Ectodermal cell (in vitro differentiated cells): Measurements from ENCODE around the gene KNCN.

Source experiments
- H3K27ac ChIP-seq: 2 replicates; pipeline ENCODE4 v1.7.0; 2013; ENCODE audit warnings: mild to moderate bottlenecking, low read depth, low read length; ENCODE audit not compliant: insufficient read depth, poor library complexity, severe bottlenecking
- H3K27me3 ChIP-seq: 2 replicates; pipeline ENCODE4 v1.7.0; 2013; ENCODE audit warnings: mild to moderate bottlenecking, low read length; ENCODE audit not compliant: insufficient read depth, control insufficient read depth, poor library complexity, severe bottlenecking
- H3K36me3 ChIP-seq: one replicate; pipeline ENCODE4 v1.7.0; 2013; ENCODE audit warnings: low read length; ENCODE audit not compliant: control insufficient read depth, insufficient read depth
- H3K4me1 ChIP-seq: one replicate; pipeline ENCODE4 v1.7.0; 2013; ENCODE audit warnings: low read length; ENCODE audit not compliant: control insufficient read depth, insufficient read depth
- H3K4me3 ChIP-seq: 2 replicates; pipeline ENCODE4 v1.7.0; 2013; ENCODE audit warnings: low read depth, low read length, control low read depth; ENCODE audit not compliant: insufficient read depth
- H3K9me3 ChIP-seq: 2 replicates; pipeline ENCODE4 v1.7.0; 2013; ENCODE audit warnings: mild to moderate bottlenecking, low read length, moderate library complexity; ENCODE audit not compliant: control insufficient read depth
- WGBS, 2 experiments: methylation state at CpG; one replicate each; pipeline ENCODE4 v1.1.7; 2013; ENCODE audit warnings: missing lambda C conversion rate in 2 of 2; 5-methylcytosine and 5-hydroxymethylcytosine counted together

KNCN gene

DNA sequence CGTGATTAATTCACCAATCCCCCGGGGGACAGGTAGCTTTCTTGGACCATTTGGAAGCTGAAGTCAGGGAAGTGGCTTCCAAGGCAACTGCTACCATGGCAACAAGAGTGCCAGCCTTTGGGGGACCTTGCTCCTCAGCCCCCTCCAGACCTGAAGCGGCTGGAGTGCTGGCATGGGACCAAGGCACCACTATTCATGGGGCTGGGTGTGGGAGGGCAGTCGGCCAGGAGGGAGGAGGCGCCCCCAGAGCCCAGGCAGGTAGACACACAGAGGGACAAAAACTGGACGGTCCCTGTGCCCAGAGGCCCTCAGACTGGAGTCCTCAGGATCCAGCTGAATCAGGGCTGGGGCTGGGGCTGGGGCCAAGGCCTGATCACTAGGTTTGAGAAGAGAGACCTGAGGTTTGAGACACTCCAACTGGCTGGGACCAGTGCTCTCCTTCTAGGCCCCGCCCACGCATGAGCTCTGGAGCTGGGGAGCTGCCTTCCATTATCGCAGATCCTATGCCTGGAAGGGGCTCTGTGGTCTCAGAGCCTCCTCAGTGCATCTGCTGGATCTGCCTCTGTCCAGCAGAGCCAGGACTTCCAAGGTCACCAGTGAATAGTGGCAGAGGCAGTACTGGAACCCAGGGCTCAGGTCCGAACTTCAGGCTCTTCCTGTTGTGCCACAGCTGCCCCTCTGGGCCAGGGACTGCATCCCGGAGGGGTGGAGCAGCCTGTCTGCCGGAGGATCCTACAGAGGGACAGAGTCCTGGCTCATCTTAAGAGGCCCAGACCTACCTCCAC, 3.3 kb upstream of the KNCN start:
- H3K27me3 ChIP-seq = no peaks in the 10 kb centered on the region
- no peak overlapping the region for H3K4me3 ChIP-seq
- H3K36me3 ChIP-seq = no peaks in the 10 kb centered on the region
- H3K9me3 ChIP-seq = no peaks in the 10 kb centered on the region
- no peak overlapping the region for H3K27ac ChIP-seq
- peaks cover 15% of the 10 kb centered on the region for H3K4me1 ChIP-seq
- WGBS, 2 experiments = 91 to 93% methylated on average over 12 of the region's 12 CpGs

DNA sequence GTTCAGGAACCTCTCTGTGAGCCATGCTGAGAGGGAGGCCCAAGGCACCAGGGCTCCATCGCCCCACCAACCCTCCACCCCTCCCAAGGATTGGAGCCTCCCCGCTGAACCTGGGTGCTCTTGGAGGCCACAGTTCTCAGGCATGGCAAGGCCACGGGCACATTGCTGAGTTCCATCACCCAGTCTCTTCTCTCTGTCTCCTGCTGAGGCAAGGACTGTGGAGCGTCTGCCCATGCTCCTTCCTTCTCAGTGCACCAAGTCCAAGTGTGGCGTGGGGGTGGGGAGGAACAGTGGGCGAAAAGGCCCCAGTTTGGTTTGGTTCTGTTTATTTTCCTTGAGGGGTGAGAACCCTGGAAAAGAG, 2.8 kb upstream of the KNCN start:
- no peaks in the 10 kb centered on the region for H3K27me3 ChIP-seq
- no peaks in the 10 kb centered on the region for H3K9me3 ChIP-seq
- no peaks in the 10 kb centered on the region for H3K36me3 ChIP-seq
- H3K4me3 ChIP-seq = no peak overlapping the region
- 92 to 93% methylated on average over 6 of the region's 6 CpGs for WGBS, 2 experiments
- no peak overlapping the region for H3K27ac ChIP-seq
- peaks cover 18% of the 10 kb centered on the region for H3K4me1 ChIP-seq

DNA sequence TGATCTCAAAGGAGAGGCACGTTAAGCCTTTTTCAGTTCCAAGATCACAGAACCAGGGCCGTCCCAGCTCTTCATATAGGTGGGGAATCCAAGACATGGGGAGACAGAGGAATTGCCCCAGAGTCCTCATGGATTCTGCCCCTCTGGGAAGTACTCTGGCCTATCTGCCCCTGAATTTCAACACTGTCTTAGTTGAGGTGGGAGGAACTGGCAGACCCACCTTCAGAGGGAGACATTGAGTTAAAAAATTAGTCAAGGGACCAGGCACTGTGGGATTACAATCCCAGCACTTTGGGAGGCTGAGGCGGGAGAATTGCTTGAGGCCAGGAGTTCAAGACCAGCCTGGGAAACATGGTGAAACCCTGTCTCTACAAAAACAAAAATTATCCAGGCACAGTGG, 2.1 kb upstream of the KNCN start:
- Histone ChIP-seq H3K27me3 (no peaks in the 10 kb centered on the region), H3K4me3 (no peak overlapping the region), H3K27ac (no peak overlapping the region), H3K4me1 (peaks cover 12% of the 10 kb centered on the region), H3K9me3 (no peaks in the 10 kb centered on the region), H3K36me3 (no peaks in the 10 kb centered on the region)
- WGBS, 2 experiments = 90 to 91% methylated on average over 3 of the region's 3 CpGs

DNA sequence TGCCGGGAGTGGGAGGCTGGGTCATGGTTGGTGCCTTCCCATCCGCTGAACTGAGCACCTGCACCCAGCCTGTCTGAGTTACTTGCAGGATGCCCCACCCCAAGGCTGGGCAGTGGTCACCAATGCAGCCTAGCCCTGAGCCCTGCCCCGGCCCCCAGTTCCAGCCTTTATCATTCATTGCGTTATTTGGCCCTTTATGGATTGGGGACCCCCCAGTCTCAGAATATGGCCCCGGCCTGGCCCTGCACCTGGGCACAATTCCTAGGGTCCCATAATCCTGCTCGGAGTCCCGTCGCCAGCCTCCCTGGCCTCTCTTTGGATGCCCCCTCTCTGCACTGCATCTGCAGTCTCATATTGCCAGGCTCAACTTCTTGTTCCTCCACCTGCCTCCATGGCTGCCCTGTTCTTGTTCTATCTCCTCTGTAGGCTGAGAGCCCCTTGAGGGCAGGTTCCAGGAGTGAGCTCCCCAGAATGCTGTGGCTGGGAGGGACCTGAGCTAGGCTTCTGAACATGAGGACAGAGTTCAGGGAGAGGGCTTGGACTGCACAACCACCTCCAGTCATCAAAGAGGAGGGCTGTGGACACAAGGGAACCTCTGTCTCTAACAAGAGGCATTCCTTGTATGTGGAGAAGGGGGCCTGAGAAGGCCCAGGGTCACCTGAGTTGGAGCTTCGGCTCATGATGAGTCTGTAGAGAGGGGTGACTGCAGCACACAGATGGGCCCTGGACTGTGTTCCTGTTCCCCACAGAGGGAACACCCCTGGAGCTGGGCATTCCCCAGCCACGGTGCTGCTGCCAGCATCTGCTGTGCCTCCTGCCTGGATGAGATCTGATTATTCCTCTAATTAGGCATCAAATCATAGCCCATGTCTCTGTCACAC, 1.1 kb upstream of the KNCN start:
- 92 to 94% methylated on average over 10 of the region's 10 CpGs for WGBS, 2 experiments
- Histone ChIP-seq H3K36me3 (no peaks in the 10 kb centered on the region), H3K4me3 (no peak overlapping the region), H3K9me3 (no peaks in the 10 kb centered on the region), H3K27me3 (no peaks in the 10 kb centered on the region), H3K4me1 (peaks cover 9% of the 10 kb centered on the region), H3K27ac (no peak overlapping the region)

DNA sequence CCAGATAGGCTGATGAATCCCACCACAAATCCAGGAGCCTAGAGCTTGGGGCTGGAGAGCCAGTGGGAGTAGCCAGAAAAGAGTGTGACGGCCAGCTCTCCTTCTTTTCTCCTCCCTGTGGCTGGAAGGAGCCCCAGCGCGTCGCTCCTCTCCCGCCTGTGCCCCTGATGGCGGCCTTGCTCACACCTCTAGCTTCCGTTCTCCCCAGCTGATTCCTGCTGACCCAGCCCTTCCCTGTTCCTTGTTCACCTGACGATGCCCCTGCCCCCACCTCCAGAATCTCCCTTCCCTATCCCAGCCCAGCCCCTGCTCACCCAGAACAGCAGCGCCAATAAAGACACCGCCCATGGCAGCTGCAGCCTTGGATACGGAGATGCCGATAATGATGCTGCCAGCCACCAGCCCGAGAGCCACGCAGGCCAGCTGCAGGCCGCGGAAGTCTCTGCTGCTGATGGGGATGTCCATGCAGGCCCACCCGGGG, 656 bp downstream of the KNCN start:
- H3K36me3 ChIP-seq = no peaks in the 10 kb centered on the region
- H3K9me3 ChIP-seq = no peaks in the 10 kb centered on the region
- H3K4me3 ChIP-seq = no peak overlapping the region
- peaks cover 15% of the 10 kb centered on the region for H3K27me3 ChIP-seq
- 74 to 80% methylated on average over 17 of the region's 17 CpGs for WGBS, 2 experiments
- peaks cover 9% of the 10 kb centered on the region for H3K4me1 ChIP-seq
- H3K27ac ChIP-seq = no peak overlapping the region

DNA sequence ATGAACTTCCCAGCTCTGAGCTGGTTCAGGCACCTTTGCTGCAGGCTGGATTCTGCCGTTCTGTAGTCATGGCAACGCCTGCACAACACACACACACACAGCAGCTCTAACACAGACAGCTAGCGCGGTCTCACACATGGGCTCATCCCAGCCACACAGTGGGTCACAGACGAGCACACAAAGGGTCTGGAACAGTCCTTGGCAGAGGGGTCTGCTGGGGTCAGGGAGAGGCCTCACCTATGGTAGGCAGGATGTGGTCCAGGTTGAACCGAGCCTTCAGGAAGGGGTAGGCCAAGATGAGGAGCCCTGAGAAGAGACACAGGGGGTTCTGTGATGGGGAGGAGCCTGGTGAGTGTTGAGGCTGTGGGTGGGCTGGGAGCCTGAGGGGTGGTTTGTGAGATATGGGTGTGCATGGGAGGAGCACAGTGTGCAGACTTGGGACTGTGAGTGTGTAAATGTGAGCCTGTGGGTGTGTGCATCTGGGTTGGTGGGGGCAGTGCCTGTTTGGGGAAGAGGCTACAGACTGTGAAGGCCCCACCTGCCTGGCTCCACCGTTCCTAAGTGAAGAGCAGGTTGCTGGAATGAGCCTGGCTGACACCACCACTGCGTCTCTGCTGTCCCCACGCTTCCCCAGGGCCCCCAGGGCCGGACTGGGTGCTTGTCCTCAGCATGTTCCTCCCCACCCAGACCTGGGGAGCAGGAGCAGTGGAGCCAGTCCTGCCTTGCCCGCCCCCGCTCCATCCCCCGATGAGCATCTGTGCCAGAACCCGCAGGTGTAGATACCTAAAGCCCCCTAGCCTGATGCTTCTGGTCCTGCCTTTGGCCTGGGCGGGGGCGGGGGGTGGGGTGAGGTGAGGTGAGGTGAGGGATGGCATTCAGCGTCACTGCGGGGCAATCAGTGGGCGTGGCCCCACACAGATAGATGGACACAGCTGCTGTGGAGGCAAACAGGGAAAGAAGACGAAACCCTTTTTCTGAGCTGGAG, 1.5 kb downstream of the KNCN start:
- 80 to 82% methylated on average over 20 of the region's 20 CpGs for WGBS, 2 experiments
- no peaks in the 10 kb centered on the region for H3K36me3 ChIP-seq
- H3K9me3 ChIP-seq = no peaks in the 10 kb centered on the region
- peaks cover 23% of the 10 kb centered on the region for H3K27me3 ChIP-seq
- no peak overlapping the region for H3K4me3 ChIP-seq
- no peak overlapping the region for H3K27ac ChIP-seq
- peaks cover 9% of the 10 kb centered on the region for H3K4me1 ChIP-seq

DNA sequence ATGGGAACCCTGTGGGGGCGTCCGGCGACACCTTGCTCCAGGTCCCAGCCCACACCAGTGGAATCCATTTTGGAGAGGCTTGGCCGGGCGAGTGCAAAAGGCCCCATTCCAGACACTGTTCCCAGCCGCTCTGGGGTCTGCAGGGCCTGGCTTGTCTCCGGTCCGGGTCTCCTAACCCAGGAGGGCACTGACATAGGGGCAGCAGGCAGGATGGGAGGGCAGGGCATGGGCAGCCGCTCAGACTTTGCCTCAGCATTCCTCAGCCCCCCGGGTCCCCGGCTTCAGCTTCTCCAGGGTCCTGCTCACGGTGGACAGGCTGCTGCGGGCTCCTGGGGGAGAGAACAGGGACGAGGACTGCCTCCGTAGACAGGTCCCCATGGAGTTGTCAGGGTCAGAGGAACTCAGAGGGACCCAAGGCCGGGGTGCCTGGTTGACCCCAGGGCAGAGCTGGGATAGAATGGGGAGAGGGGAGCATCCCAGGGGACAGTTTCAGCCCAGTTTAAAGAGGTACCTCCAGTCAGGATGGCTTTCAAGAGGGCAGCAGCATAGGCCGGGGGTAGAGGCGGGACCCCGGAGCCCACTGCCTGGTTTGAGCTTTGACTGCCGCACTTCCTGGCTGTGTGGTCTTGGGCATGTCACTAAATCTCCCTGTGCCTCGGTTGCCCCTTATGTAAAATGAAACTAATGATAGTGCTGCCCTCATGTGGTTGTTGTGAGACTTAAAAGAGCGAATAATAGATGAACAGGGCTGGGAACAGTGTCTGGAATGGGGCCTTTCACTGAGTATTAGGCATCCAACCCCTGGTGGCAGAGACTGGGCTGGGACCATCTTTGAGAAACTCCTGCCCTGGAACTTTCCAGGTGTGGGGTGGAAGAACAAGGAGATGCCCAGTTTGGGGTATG, 3.7 kb downstream of the KNCN start:
- Histone ChIP-seq H3K4me1 (peaks cover 12% of the 10 kb centered on the region), H3K27ac (no peak overlapping the region), H3K9me3 (no peaks in the 10 kb centered on the region), H3K27me3 (peaks cover 45% of the 10 kb centered on the region), H3K36me3 (no peaks in the 10 kb centered on the region), H3K4me3 (no peak overlapping the region)
- 82 to 85% methylated on average over 22 of the region's 22 CpGs for WGBS, 2 experiments

DNA sequence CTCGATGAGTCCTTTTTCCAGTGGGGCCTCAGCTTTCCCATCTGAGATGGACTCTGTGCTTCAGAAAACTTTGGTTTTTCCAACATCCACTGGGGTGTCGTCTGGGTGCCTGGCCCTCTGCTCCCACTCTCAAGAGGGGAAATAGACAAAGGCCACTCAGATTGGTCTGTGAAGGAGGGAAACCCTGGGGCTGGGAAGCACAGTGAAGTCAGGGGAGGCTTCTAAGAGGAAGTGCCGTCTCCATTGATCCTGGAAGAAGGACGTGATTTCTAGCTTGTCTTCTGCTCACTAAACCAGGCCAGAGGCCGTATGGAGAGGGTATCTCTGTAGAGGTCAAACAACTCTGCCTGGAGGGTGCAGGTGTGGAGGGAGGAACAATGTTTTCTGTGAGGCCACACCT, 5.2 kb downstream of the KNCN start:
- no peak overlapping the region for H3K4me3 ChIP-seq
- no peak overlapping the region for H3K27ac ChIP-seq
- H3K4me1 ChIP-seq = peaks cover 12% of the 10 kb centered on the region
- WGBS, 2 experiments = 71 to 72% methylated on average over 5 of the region's 5 CpGs
- no peaks in the 10 kb centered on the region for H3K9me3 ChIP-seq
- no peaks in the 10 kb centered on the region for H3K36me3 ChIP-seq
- H3K27me3 ChIP-seq = peaks cover 61% of the 10 kb centered on the region

DNA sequence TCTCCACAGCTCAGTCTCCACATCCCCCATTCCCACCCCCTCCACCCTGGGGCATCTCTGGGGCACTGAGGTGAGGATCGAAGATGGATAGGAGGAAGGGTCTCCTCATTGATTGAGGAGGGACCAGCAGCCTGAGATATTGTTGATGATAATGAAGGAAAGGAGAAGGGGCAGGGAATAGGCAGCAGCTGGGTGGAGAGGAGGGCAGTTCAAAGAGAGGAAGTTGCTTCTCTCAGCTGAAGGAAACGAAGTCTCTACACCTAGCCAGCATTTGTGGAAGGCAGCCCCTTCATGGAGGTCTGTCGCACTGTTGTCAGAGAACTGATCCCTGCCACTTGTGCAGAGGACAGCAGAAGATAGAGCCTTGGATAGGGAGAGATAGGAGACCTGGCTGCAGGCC, 5.7 kb downstream of the KNCN start:
- no peaks in the 10 kb centered on the region for H3K36me3 ChIP-seq
- H3K27me3 ChIP-seq = peaks cover 65% of the 10 kb centered on the region
- no peaks in the 10 kb centered on the region for H3K9me3 ChIP-seq
- H3K4me1 ChIP-seq = peaks cover 12% of the 10 kb centered on the region
- no peak overlapping the region for H3K4me3 ChIP-seq
- WGBS, 2 experiments = 85 to 86% methylated on average over 3 of the region's 3 CpGs
- H3K27ac ChIP-seq = no peak overlapping the region
